LHCN-M2 (cell line): ENCODE data around the gene GSS. TPM values are rescaled to one million over a fixed set of nuclear protein-coding genes. Genes with fewer than 3 reads are reported as not detected.

Experiments used
- DNase-seq: peaks from one replicate; pipeline ENCODE4 v3.0.0-alpha.2; 2012; ENCODE audit warnings: low read depth
- polyA plus RNA-seq: library from polyadenylated mRNA; unstranded; fragments of >200 nt; gene quantifications from one replicate; pipeline ENCODE4 v1.2.1, GENCODE V29; 2012; ENCODE audit warnings: missing spikeins
- total RNA-seq: library from RNA; depleted of rRNA; stranded (reverse); fragments of >200 nt; gene quantifications from 2 replicates; pipeline ENCODE4 v1.2.3, GENCODE V29; 2014; rRNA removed

The GSS gene
- 108 and 112 TPM in 2 replicates for total RNA-seq
- polyA plus RNA-seq: 97.5 TPM

- DNase-seq: peak; percentile 93
Observed at GRCh38 chr20:34955231-34956040, at the start of gene GSS, which contains the start of gene MYH7B. Gene GSS, minus strand, starts transcription at chr20:34955806. Its CDS starts 3,954 bp downstream, at chr20:34951852. Gene MYH7B, plus strand, starts transcription at chr20:34955868. Its CDS starts 22,138 bp downstream, at chr20:34978006.

GRCh38 chr20:35004749-35005462, 49.3 kb upstream of the GSS start:
- DNase-seq: no peak

GRCh38 chr20:35004051-35004725, 48.6 kb upstream of the GSS start:
- DNase-seq: no peak

GRCh38 chr20:35003211-35004031, 47.8 kb upstream of the GSS start:
- no peak for DNase-seq

GRCh38 chr20:35002426-35003210, 47.0 kb upstream of the GSS start:
- DNase-seq: no peak

- DNase-seq: no peak
Observed at GRCh38 chr20:35001596-35002362, 46.2 kb upstream of the GSS start.

GRCh38 chr20:35000922-35001595, 45.5 kb upstream of the GSS start:
- DNase-seq: no peak

- no peak for DNase-seq
Observed at GRCh38 chr20:35000311-35000921, 44.8 kb upstream of the GSS start.

GRCh38 chr20:34999782-35000181, 44.2 kb upstream of the GSS start:
- DNase-seq: no peak

- no peak for DNase-seq
Observed at GRCh38 chr20:34999021-34999451, 43.4 kb upstream of the GSS start.

GRCh38 chr20:34998331-34998950, 42.8 kb upstream of the GSS start:
- no peak for DNase-seq

GRCh38 chr20:34997774-34998173, 42.2 kb upstream of the GSS start:
- no peak for DNase-seq

GRCh38 chr20:34997131-34997561, 41.5 kb upstream of the GSS start:
- DNase-seq: no peak

- no peak for DNase-seq
Observed at GRCh38 chr20:34996243-34997028, 40.8 kb upstream of the GSS start.

- DNase-seq: no peak
Observed at GRCh38 chr20:34995696-34996095, 40.1 kb upstream of the GSS start.

- no peak for DNase-seq
Observed at GRCh38 chr20:34995192-34995591, 39.6 kb upstream of the GSS start.

- DNase-seq: no peak
Observed at GRCh38 chr20:34994509-34995131, 39.0 kb upstream of the GSS start.
